Omental fat pad (tissue), 4 donors: Measurements from ENCODE around the gene CCDC174. TPM values are rescaled to one million over a fixed set of nuclear protein-coding genes. Genes with fewer than 3 reads are reported as not detected.

Experiments
- ATAC-seq: fragments of 150-250 bp; one replicate; pipeline ENCODE4 v1.9.1; 2016; ENCODE audit warnings: mild to moderate bottlenecking, moderate library complexity; ENCODE audit not compliant: low FRiP score
- DNase-seq: peaks from one replicate; pipeline ENCODE4 v3.0.0-alpha.2; 2019; ENCODE audit warnings: low spot score
- CTCF ChIP-seq, 3 donors: fragments of 450-650 bp; IDR thresholded peaks; one replicate each; pipeline ENCODE4 v1.5.1; 2016 to 2017; ENCODE audit warnings: antibody characterized with exemption in 3 of 3, mild to moderate bottlenecking in 3 of 3, moderate library complexity in 2 of 3
- total RNA-seq, 4 donors: library from RNA; depleted of rRNA; stranded (reverse); fragments of >200 nt; gene quantifications; one replicate each; pipeline ENCODE4 v1.1.0, GENCODE V29; 2016

CCDC174 gene
- total RNA-seq, 4 donors from 2014 or later: 11.0 to 28.1 (median 16.2) TPM

- no peak for TF ChIP-seq CTCF (IDR thresholded peaks at IDR 0.05)
- no peak for DNase-seq
- ATAC-seq: peak; percentile 28
Measured at GRCh38 chr3:14716591-14716990, 65.0 kb downstream of the CCDC174 start.

- ATAC-seq (no peak), DNase-seq (no peak)
- no peak for TF ChIP-seq CTCF (IDR thresholded peaks at IDR 0.05)
Measured at GRCh38 chr3:14717307-14717706, 65.7 kb downstream of the CCDC174 start.

GRCh38 chr3:14718539-14718938 is 67.0 kb downstream of the CCDC174 start:
- no peak for TF ChIP-seq CTCF (IDR thresholded peaks at IDR 0.05)
- DNase-seq (no peak), ATAC-seq (no peak)

- TF ChIP-seq CTCF (IDR thresholded peaks at IDR 0.05): no peak
- no peak for DNase-seq
- ATAC-seq: no peak
Measured at GRCh38 chr3:14719006-14719405, 67.4 kb downstream of the CCDC174 start.

- ATAC-seq (no peak), DNase-seq (no peak)
- no peak for TF ChIP-seq CTCF (IDR thresholded peaks at IDR 0.05)
Measured at GRCh38 chr3:14721126-14721864, 69.7 kb downstream of the CCDC174 start.

Other genes with a start within 250 kb of the CCDC174 start
- 10 to 100 TPM; 35.7 to 75.2 (median 56.4) TPM for gene SLC6A6, start 249.2 kb upstream of the CCDC174 start, total RNA-seq
- gene GRIP2, start 111.4 kb upstream of the CCDC174 start, total RNA-seq: 1 to 10 TPM in 2 of 4 donors, under 1 TPM in 2; 0.69 to 2.6 (median 1.2) TPM
- gene C3orf20, start 23.4 kb downstream of the CCDC174 start, total RNA-seq: under 1 TPM in 2 of 4 donors, not detected in 2; 0.12 to 0.28 TPM
- 10 to 100 TPM in 3 of 4 donors, 1 to 10 TPM in 1; 9.1 to 75.0 (median 16.1) TPM for gene FGD5, start 167.2 kb downstream of the CCDC174 start, total RNA-seq